ENCODE measurements around the gene HELQ. TPM values are rescaled to one million over a fixed set of nuclear protein-coding genes. Genes with fewer than 3 reads are reported as not detected.
A peak's percentile ranks its signal among the peaks of the same experiment; 100 is the strongest.

HELQ gene
- total and polyA plus RNA-seq, 9 of the 15 experiments (the other 6 are each of a cell fraction or from before 2014, with no cell fraction given): 3.5 to 15.2 (median 11.9) TPM

- TF ChIP-seq FOXK2 (conservative IDR thresholded peaks at IDR 0.05 in 1 of 2, IDR thresholded peaks at IDR 0.05 in 1 of 2; ENCODE audit: low read depth in 2 of 2): peak; percentile 40 to 52; a peak in 1 of 4 replicates
- TF ChIP-seq CC2D1A (IDR thresholded peaks at IDR 0.05): peak; percentile 55; the same call in 1 of the 2 replicates
- peak; percentile 78; the same call in 1 of the 2 replicates for TF ChIP-seq SMARCE1 (IDR thresholded peaks at IDR 0.05)
- TF ChIP-seq PML (IDR thresholded peaks at IDR 0.05; ENCODE audit: low read length): peak; percentile 74
- no peak for TF ChIP-seq NFE2 (IDR thresholded peaks at IDR 0.05; ENCODE audit: low read depth)
- TF ChIP-seq JUND (IDR thresholded peaks at IDR 0.05; ENCODE audit: borderline replicate concordance, low read depth, low read length): peak; percentile 19; the same call in 1 of the 2 replicates
- TF ChIP-seq JUND (tag; IDR thresholded peaks at IDR 0.05; ENCODE audit: borderline replicate concordance, low read depth, low read length): no peak; the same call in 2 of the 3 replicates
- peak; percentile 62 for TF ChIP-seq FOXM1 (IDR thresholded peaks at IDR 0.05; ENCODE audit: low read depth)
- TF ChIP-seq FOXM1 (CRISPR knock-in tag; IDR thresholded peaks at IDR 0.05; ENCODE audit: low read depth): no peak
- TF ChIP-seq SMAD4 (CRISPR knock-in tag; conservative IDR thresholded peaks at IDR 0.05): peak; percentile 93
- 0 out of 4 replicates have a peak, but pooled peaks of 1 of the 2 experiments have one; percentile 20 for TF ChIP-seq MAZ (CRISPR knock-in tag; conservative IDR thresholded peaks at IDR 0.05 in 1 of 2, IDR thresholded peaks at IDR 0.05 in 1 of 2)
- 0 out of 2 replicates have a peak, but pooled peaks have one; percentile 48 for TF ChIP-seq NFATC3 (IDR thresholded peaks at IDR 0.05)
- TF ChIP-seq TCF3 (CRISPR knock-in tag; IDR thresholded peaks at IDR 0.05): peak; percentile 89
- no peak for TF ChIP-seq ESRRB (CRISPR knock-in tag; IDR thresholded peaks at IDR 0.05; ENCODE audit: borderline replicate concordance)
- 0 out of 4 replicates have a peak, but pooled peaks of 1 of the 2 experiments have one; percentile 13 for TF ChIP-seq NRF1 (conservative IDR thresholded peaks at IDR 0.05 in 1 of 2, IDR thresholded peaks at IDR 0.05 in 1 of 2)
- TF ChIP-seq, protein P1, sequence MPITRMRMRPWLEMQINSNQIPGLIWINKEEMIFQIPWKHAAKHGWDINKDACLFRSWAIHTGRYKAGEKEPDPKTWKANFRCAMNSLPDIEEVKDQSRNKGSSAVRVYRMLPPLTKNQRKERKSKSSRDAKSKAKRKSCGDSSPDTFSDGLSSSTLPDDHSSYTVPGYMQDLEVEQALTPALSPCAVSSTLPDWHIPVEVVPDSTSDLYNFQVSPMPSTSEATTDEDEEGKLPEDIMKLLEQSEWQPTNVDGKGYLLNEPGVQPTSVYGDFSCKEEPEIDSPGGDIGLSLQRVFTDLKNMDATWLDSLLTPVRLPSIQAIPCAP (CRISPR knock-in tag; IDR thresholded peaks at IDR 0.05; ENCODE audit: borderline replicate concordance): no peak
- TF ChIP-seq ZNF165 (CRISPR knock-in tag; IDR thresholded peaks at IDR 0.05; ENCODE audit: borderline replicate concordance): no peak
- TF ChIP-seq, protein P2, sequence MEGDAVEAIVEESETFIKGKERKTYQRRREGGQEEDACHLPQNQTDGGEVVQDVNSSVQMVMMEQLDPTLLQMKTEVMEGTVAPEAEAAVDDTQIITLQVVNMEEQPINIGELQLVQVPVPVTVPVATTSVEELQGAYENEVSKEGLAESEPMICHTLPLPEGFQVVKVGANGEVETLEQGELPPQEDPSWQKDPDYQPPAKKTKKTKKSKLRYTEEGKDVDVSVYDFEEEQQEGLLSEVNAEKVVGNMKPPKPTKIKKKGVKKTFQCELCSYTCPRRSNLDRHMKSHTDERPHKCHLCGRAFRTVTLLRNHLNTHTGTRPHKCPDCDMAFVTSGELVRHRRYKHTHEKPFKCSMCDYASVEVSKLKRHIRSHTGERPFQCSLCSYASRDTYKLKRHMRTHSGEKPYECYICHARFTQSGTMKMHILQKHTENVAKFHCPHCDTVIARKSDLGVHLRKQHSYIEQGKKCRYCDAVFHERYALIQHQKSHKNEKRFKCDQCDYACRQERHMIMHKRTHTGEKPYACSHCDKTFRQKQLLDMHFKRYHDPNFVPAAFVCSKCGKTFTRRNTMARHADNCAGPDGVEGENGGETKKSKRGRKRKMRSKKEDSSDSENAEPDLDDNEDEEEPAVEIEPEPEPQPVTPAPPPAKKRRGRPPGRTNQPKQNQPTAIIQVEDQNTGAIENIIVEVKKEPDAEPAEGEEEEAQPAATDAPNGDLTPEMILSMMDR (IDR thresholded peaks at IDR 0.05 in 2 of 3, conservative IDR thresholded peaks at IDR 0.05 in 1 of 3; ENCODE audit: insufficient read depth in 2 of 3, low read depth in 1 of 3, low read length in 3 of 3): peak; percentile 24 to 42 (median 37); a peak in 3 of 6 replicates
- TF ChIP-seq MTF1 (CRISPR knock-in tag; IDR thresholded peaks at IDR 0.05; ENCODE audit: borderline replicate concordance): no peak
- TF ChIP-seq LCOR (CRISPR knock-in tag; IDR thresholded peaks at IDR 0.05): 0 out of 2 replicates have a peak, but pooled peaks have one; percentile 45
- peak; percentile 90 for TF ChIP-seq TAL1 (IDR thresholded peaks at IDR 0.05)
- TF ChIP-seq, protein P3, sequence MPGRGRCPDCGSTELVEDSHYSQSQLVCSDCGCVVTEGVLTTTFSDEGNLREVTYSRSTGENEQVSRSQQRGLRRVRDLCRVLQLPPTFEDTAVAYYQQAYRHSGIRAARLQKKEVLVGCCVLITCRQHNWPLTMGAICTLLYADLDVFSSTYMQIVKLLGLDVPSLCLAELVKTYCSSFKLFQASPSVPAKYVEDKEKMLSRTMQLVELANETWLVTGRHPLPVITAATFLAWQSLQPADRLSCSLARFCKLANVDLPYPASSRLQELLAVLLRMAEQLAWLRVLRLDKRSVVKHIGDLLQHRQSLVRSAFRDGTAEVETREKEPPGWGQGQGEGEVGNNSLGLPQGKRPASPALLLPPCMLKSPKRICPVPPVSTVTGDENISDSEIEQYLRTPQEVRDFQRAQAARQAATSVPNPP (IDR thresholded peaks at IDR 0.05; ENCODE audit: borderline replicate concordance, insufficient read depth, insufficient read length): no peak
- TF ChIP-seq ZBTB12 (CRISPR knock-in tag; IDR thresholded peaks at IDR 0.05): no peak
- TF ChIP-seq HDAC2 (IDR thresholded peaks at IDR 0.05): peak; percentile 86
Observed at GRCh38 chr4:83489711-83490326, 34.2 kb upstream of the HELQ start (continued).

Data from K562 (cell line).